Ovary (tissue), 3 donors: Measurements from ENCODE around the gene COASY.

ENCODE experiments used
- CTCF ChIP-seq, 3 donors: fragments of 450-650 bp in 2 of 3; fragments of 200-600 bp in 1 of 3; IDR thresholded peaks; one replicate each; pipeline versions ENCODE4 v1.5.1 to v1.8.0; 2016 to 2022; ENCODE audit warnings: antibody characterized with exemption in 3 of 3, mild to moderate bottlenecking in 1 of 3
- EP300 ChIP-seq: sonication (generic); formaldehyde crosslinking; IDR thresholded peaks from one replicate; pipeline ENCODE4 v1.6.1; 2017; ENCODE audit warnings: antibody characterized with exemption
- donor health status: DM: no; HTN: no; CAD: no.

- TF ChIP-seq CTCF (IDR thresholded peaks at IDR 0.05): peak; percentile 23 to 71 (median 66)
- no peak for TF ChIP-seq EP300
Observed at GRCh38 chr17:42531455-42532354, 30.2 kb upstream of the COASY start.
